IPS-11a (cell line): ENCODE results near the gene ATP10A.

Experiments
- H3K4me3 ChIP-seq: one replicate; pipeline ENCODE4 v1.5.1; 2013; ENCODE audit warnings: low read depth, low read length, control low read depth

The ATP10A gene

GRCh38 chr15:25742776-25743547, 120.2 kb downstream of the ATP10A start:
- no peak overlapping the region for H3K4me3 ChIP-seq

GRCh38 chr15:25742041-25742730, 120.9 kb downstream of the ATP10A start:
- no peak overlapping the region for H3K4me3 ChIP-seq

- H3K4me3 ChIP-seq, result no peak overlapping the region
Observed at GRCh38 chr15:25741256-25741580, 121.9 kb downstream of the ATP10A start.

GRCh38 chr15:25740383-25741255, 122.5 kb downstream of the ATP10A start:
- no peak overlapping the region for H3K4me3 ChIP-seq

- no peak overlapping the region for H3K4me3 ChIP-seq
Observed at GRCh38 chr15:25739687-25740121, 123.4 kb downstream of the ATP10A start.

GRCh38 chr15:25738171-25738965, 124.8 kb downstream of the ATP10A start:
- no peak overlapping the region for H3K4me3 ChIP-seq

- no peak overlapping the region for H3K4me3 ChIP-seq
Observed at GRCh38 chr15:25737218-25737643, 125.9 kb downstream of the ATP10A start.

- no peak overlapping the region for H3K4me3 ChIP-seq
Observed at GRCh38 chr15:25736461-25736860, 126.7 kb downstream of the ATP10A start.

- H3K4me3 ChIP-seq, result no peak overlapping the region
Observed at GRCh38 chr15:25735550-25736384, 127.4 kb downstream of the ATP10A start.

- H3K4me3 ChIP-seq, result no peak overlapping the region
Observed at GRCh38 chr15:25734680-25735355, 128.3 kb downstream of the ATP10A start.

- no peak overlapping the region for H3K4me3 ChIP-seq
Observed at GRCh38 chr15:25733856-25734679, 129.1 kb downstream of the ATP10A start.

GRCh38 chr15:25733036-25733855, 129.9 kb downstream of the ATP10A start:
- H3K4me3 ChIP-seq, result no peak overlapping the region

- no peak overlapping the region for H3K4me3 ChIP-seq
Observed at GRCh38 chr15:25732191-25732590, 130.9 kb downstream of the ATP10A start.

- H3K4me3 ChIP-seq, result no peak overlapping the region
Observed at GRCh38 chr15:25731411-25731810, 131.7 kb downstream of the ATP10A start.

GRCh38 chr15:25730918-25731317, 132.2 kb downstream of the ATP10A start:
- no peak overlapping the region for H3K4me3 ChIP-seq

GRCh38 chr15:25728816-25729215, 134.3 kb downstream of the ATP10A start:
- no peak overlapping the region for H3K4me3 ChIP-seq

GRCh38 chr15:25727867-25728600, 135.1 kb downstream of the ATP10A start:
- H3K4me3 ChIP-seq, result no peak overlapping the region
